IPS DF 4.7 (cell line): ENCODE measurements around the gene RIMBP2.

Experiments used
- DNase-seq: peaks from one replicate; pipeline ENCODE4 v3.0.0-alpha.2; 2013; ENCODE audit warnings: low spot score; ENCODE audit errors: extremely low read depth

Gene RIMBP2

GRCh38 chr12:130375296-130376287 lies 340.5 kb downstream of the RIMBP2 start:
- DNase-seq, result no peak

- no peak for DNase-seq
Measured at GRCh38 chr12:130374083-130374482, 342.0 kb downstream of the RIMBP2 start.

- DNase-seq, result no peak
Measured at GRCh38 chr12:130372936-130373335, 343.2 kb downstream of the RIMBP2 start.

- no peak for DNase-seq
Measured at GRCh38 chr12:130371296-130371695, 344.8 kb downstream of the RIMBP2 start.

- no peak for DNase-seq
Measured at GRCh38 chr12:130369816-130370215, 346.3 kb downstream of the RIMBP2 start.

GRCh38 chr12:130367523-130367922 lies 348.6 kb downstream of the RIMBP2 start:
- DNase-seq, result no peak

GRCh38 chr12:130367003-130367402 lies 349.1 kb downstream of the RIMBP2 start:
- DNase-seq, result no peak

GRCh38 chr12:130366159-130366558 lies 349.9 kb downstream of the RIMBP2 start:
- no peak for DNase-seq

GRCh38 chr12:130364578-130364977 lies 351.5 kb downstream of the RIMBP2 start:
- DNase-seq, result no peak

GRCh38 chr12:130362060-130362459 lies 354.0 kb downstream of the RIMBP2 start:
- DNase-seq, result no peak

- DNase-seq, result no peak
Measured at GRCh38 chr12:130357729-130358330, 358.3 kb downstream of the RIMBP2 start.

GRCh38 chr12:130357241-130357640 lies 358.9 kb downstream of the RIMBP2 start:
- no peak for DNase-seq

- DNase-seq, result no peak
Measured at GRCh38 chr12:130356222-130356621, 359.9 kb downstream of the RIMBP2 start.

GRCh38 chr12:130354407-130354806 lies 361.7 kb downstream of the RIMBP2 start:
- DNase-seq, result no peak

- DNase-seq, result no peak
Measured at GRCh38 chr12:130353081-130353480, 363.0 kb downstream of the RIMBP2 start.

- DNase-seq, result no peak
Measured at GRCh38 chr12:130351326-130351725, 364.8 kb downstream of the RIMBP2 start.

GRCh38 chr12:130350715-130351114 lies 365.4 kb downstream of the RIMBP2 start:
- no peak for DNase-seq

- no peak for DNase-seq
Measured at GRCh38 chr12:130347588-130347987, 368.5 kb downstream of the RIMBP2 start.
